Measurements from ENCODE around the gene DOP1A. TPM values are rescaled to one million over a fixed set of nuclear protein-coding genes. Genes with fewer than 3 reads are reported as not detected.

The DOP1A gene
- total and polyA plus RNA-seq, 2 of the 13 experiments (the other 11 are each of a cell fraction or from before 2014, with no cell fraction given), result 5.2 to 16.7 TPM

DNA sequence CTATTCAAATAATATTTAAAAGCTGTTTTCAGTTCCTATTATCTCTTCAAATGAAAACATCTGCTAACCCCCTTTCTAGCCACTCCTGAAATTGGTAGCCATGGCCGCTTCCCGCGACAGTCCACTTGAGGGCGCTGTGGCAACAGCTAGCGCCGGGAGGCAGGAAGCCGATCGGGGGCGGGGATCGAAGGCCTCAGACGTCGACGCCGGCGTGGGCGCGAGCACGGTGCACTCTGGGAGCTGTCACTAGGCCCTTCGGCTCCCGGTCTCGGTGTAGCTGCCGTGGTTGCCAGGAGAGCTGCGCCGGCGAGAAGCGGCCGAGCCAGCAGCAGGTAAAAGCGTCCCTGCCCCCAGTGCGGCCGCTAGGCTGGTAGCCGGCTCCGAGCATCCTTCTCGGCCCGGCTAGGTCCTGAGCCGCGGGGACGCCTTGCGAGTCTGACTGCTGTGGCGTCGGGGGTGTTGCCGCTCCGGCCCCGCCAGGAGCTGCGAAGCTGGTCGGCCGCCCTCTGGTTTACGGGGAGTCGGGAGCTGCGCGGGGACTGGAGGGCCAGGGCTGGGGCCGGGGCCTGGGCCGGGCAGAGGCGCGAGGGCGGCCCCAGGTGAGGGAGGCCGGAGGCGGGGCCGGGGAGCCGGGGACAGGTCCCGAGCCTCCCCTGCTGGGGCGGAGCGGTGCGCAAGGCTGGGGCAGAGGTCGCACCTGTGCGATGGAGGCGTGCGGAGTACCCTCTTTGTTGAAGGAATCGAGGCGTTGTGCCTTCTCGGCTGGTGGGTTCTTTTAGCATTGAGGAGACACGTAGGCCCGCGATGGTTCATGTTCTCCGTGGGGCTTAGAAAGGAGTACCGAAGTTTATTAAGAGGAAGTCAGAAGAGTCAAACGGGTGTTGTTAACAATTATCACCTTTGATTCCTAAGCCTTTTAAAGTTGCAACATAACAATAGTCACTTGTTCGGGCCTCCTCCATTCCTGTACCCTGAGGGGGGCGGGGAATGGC is at the start of gene DOP1A (continued):
- TF ChIP-seq PHF8 (CRISPR knock-in tag; IDR thresholded peaks at IDR 0.05) (peak; percentile 76), ZNF280B (CRISPR knock-in tag; IDR thresholded peaks at IDR 0.05; ENCODE audit: borderline replicate concordance) (peak; percentile 29; the same call in 1 of the 2 replicates), GLMP (CRISPR knock-in tag; IDR thresholded peaks at IDR 0.05; ENCODE audit: borderline replicate concordance) (0 out of 2 replicates have a peak, but pooled peaks have one; percentile 45), ZNF180 (CRISPR knock-in tag; IDR thresholded peaks at IDR 0.05; ENCODE audit: borderline replicate concordance, low read depth) (0 out of 2 replicates have a peak, but pooled peaks have one; percentile 8), ISL2 (CRISPR knock-in tag; IDR thresholded peaks at IDR 0.05) (peak; percentile 34; the same call in 1 of the 2 replicates), ZNF713 (CRISPR knock-in tag; IDR thresholded peaks at IDR 0.05) (no peak), ZNF607 (CRISPR knock-in tag; IDR thresholded peaks at IDR 0.05; ENCODE audit: borderline replicate concordance) (peak; percentile 95), PLRG1 (conservative IDR thresholded peaks at IDR 0.05) (no peak), RBM22 (optimal IDR thresholded peaks at IDR 0.05; ENCODE audit: low read length) (no peak), ZNF30 (CRISPR knock-in tag; IDR thresholded peaks at IDR 0.05) (0 out of 2 replicates have a peak, but pooled peaks have one; percentile 32), GATA4 (IDR thresholded peaks at IDR 0.05; ENCODE audit: borderline replicate concordance, low read depth) (no peak), MEF2D (CRISPR knock-in tag; IDR thresholded peaks at IDR 0.05) (peak; percentile 72), ZMYM2 (CRISPR knock-in tag; IDR thresholded peaks at IDR 0.05) (no peak), TEF (CRISPR knock-in tag; IDR thresholded peaks at IDR 0.05) (peak; percentile 63; the same call in 1 of the 2 replicates), ATF5 (CRISPR knock-in tag; IDR thresholded peaks at IDR 0.05; ENCODE audit: low read depth) (no peak), PHF20 (CRISPR knock-in tag; IDR thresholded peaks at IDR 0.05) (peak; percentile 60), ZNF652 (CRISPR knock-in tag; IDR thresholded peaks at IDR 0.05; ENCODE audit: borderline replicate concordance, low read depth) (no peak), CCDC6 (CRISPR knock-in tag; IDR thresholded peaks at IDR 0.05) (peak; percentile 57), CENPT (CRISPR knock-in tag; IDR thresholded peaks at IDR 0.05; ENCODE audit: low read depth) (no peak; the same call in 1 of the 2 replicates), ZNF790 (CRISPR knock-in tag; IDR thresholded peaks at IDR 0.05; ENCODE audit: borderline replicate concordance) (peak; percentile 78; the same call in 1 of the 2 replicates), ZFP62 (CRISPR knock-in tag; IDR thresholded peaks at IDR 0.05) (no peak)
- TF ChIP-seq, protein P1, sequence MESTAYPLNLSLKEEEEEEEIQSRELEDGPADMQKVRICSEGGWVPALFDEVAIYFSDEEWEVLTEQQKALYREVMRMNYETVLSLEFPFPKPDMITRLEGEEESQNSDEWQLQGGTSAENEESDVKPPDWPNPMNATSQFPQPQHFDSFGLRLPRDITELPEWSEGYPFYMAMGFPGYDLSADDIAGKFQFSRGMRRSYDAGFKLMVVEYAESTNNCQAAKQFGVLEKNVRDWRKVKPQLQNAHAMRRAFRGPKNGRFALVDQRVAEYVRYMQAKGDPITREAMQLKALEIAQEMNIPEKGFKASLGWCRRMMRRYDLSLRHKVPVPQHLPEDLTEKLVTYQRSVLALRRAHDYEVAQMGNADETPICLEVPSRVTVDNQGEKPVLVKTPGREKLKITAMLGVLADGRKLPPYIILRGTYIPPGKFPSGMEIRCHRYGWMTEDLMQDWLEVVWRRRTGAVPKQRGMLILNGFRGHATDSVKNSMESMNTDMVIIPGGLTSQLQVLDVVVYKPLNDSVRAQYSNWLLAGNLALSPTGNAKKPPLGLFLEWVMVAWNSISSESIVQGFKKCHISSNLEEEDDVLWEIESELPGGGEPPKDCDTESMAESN (CRISPR knock-in tag; conservative IDR thresholded peaks at IDR 0.05), result peak; percentile 80
